A549 (cell line): ENCODE data around the gene ITGA1.

Experiments
- BHLHE40 ChIP-seq: IDR thresholded peaks from 2 replicates; pipeline ENCODE4 v1.6.1; 2012; ENCODE audit warnings: low read depth, low read length, inconsistent platforms
- ELK1 ChIP-seq: fragments of 150-350 bp; IDR thresholded peaks from 2 replicates; pipeline ENCODE4 v1.6.1; 2014; ENCODE audit warnings: low read depth, mild to moderate bottlenecking, low read length
- EP300 ChIP-seq, 2 experiments: fragments of >200 bp; sonication (Bioruptor Twin); formaldehyde crosslinking; IDR thresholded peaks; 2 replicates in 1 of 2; 3 replicates in 1 of 2; pipeline ENCODE4 v1.6.1; 2016 to 2017
- JUN ChIP-seq, 2 experiments: fragments of >200 bp; sonication (Bioruptor Twin); formaldehyde crosslinking; IDR thresholded peaks; 2 replicates in 1 of 2; 3 replicates in 1 of 2; pipeline ENCODE4 v1.6.1; 2016 to 2017
- POLR2A ChIP-seq: IDR thresholded peaks from 2 replicates; pipeline ENCODE4 v1.6.1; 2012; ENCODE audit warnings: mild to moderate bottlenecking, low read length
- RAD21 ChIP-seq, 2 experiments: fragments of >200 bp in 1 of 2; sonication (Bioruptor Twin) in 1 of 2; formaldehyde crosslinking in 1 of 2; IDR thresholded peaks in 1 of 2; conservative IDR thresholded peaks in 1 of 2; 2 replicates in 1 of 2; 3 replicates in 1 of 2; pipeline ENCODE4 v1.6.1; 2012 to 2018; ENCODE audit warnings: inconsistent platforms in 1 of 2
- SREBF2 ChIP-seq: fragments of 450-650 bp; IDR thresholded peaks from 2 replicates; pipeline ENCODE4 v1.6.1; 2014; ENCODE audit warnings: mild to moderate bottlenecking, moderate library complexity
- TFCP2L1 ChIP-seq: fragments of 250-450 bp; sonication (Bioruptor Pico); IDR thresholded peaks from 2 replicates; pipeline ENCODE4 v1.5.0; 2021; ENCODE audit warnings: mild to moderate bottlenecking
- TF ChIP-seq, protein P1 (sequence below): fragments of >200 bp; sonication (Bioruptor Twin); formaldehyde crosslinking; IDR thresholded peaks from 3 replicates; pipeline ENCODE4 v1.5.1; 2016
- TF ChIP-seq, protein P2 (sequence below): IDR thresholded peaks from 2 replicates; pipeline ENCODE4 v1.6.1; 2012

DNA sequence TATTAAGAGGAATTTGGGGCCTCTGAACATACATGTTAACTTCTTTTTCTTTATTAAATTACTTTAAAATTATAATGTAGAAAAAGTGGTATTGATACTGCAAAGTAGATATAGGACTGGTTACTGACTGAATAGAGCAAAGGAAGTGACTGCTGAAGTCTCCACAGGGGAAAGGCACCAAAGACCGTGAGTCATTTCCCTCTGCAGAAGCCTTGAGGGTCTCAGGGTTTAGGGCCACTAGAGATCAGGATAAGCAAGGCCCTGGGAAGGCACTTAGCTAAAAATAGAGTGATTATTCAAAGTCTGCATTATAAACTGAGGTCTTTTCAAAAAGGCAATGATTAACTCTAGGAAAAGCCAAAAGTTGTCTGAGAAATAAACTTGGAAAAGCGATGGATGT, 44.7 kb upstream of the ITGA1 start:
- TF ChIP-seq TFCP2L1 (CRISPR knock-in tag) (no peak), POLR2A (no peak), RAD21 (conservative IDR thresholded peaks at IDR 0.05 in 1 of 2, IDR thresholded peaks at IDR 0.05 in 1 of 2) (no peak), SREBF2 (no peak), BHLHE40 (no peak), JUN (IDR thresholded peaks at IDR 0.05) (no peak), ELK1 (no peak), EP300 (IDR thresholded peaks at IDR 0.05) (no peak)
- TF ChIP-seq, protein P1, sequence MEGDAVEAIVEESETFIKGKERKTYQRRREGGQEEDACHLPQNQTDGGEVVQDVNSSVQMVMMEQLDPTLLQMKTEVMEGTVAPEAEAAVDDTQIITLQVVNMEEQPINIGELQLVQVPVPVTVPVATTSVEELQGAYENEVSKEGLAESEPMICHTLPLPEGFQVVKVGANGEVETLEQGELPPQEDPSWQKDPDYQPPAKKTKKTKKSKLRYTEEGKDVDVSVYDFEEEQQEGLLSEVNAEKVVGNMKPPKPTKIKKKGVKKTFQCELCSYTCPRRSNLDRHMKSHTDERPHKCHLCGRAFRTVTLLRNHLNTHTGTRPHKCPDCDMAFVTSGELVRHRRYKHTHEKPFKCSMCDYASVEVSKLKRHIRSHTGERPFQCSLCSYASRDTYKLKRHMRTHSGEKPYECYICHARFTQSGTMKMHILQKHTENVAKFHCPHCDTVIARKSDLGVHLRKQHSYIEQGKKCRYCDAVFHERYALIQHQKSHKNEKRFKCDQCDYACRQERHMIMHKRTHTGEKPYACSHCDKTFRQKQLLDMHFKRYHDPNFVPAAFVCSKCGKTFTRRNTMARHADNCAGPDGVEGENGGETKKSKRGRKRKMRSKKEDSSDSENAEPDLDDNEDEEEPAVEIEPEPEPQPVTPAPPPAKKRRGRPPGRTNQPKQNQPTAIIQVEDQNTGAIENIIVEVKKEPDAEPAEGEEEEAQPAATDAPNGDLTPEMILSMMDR = no peak
- TF ChIP-seq, protein P2, sequence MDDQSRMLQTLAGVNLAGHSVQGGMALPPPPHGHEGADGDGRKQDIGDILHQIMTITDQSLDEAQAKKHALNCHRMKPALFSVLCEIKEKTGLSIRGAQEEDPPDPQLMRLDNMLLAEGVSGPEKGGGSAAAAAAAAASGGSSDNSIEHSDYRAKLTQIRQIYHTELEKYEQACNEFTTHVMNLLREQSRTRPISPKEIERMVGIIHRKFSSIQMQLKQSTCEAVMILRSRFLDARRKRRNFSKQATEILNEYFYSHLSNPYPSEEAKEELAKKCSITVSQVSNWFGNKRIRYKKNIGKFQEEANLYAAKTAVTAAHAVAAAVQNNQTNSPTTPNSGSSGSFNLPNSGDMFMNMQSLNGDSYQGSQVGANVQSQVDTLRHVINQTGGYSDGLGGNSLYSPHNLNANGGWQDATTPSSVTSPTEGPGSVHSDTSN = no peak
